Neuronal stem cell (in vitro differentiated cells): ENCODE results near the gene NAE1.

Source experiments
- DNase-seq: peaks from one replicate; pipeline ENCODE4 v3.0.0-alpha.2; 2013; ENCODE audit warnings: low spot score
- H2AFZ ChIP-seq: one replicate; pipeline ENCODE4 v1.6.1; 2013; ENCODE audit warnings: mild to moderate bottlenecking, low read length, inconsistent platforms
- H2AK5ac ChIP-seq: 2 replicates; pipeline ENCODE4 v1.6.1; 2013; ENCODE audit warnings: low read depth, mild to moderate bottlenecking, inconsistent platforms, low read length, moderate library complexity, mixed read lengths
- H2BK120ac ChIP-seq: 2 replicates; pipeline ENCODE4 v1.6.1; 2013; ENCODE audit warnings: low read depth, mild to moderate bottlenecking, inconsistent platforms, low read length, moderate library complexity, mixed read lengths
- H2BK12ac ChIP-seq: one replicate; pipeline ENCODE4 v1.6.1; 2013; ENCODE audit warnings: low read length, inconsistent platforms
- H2BK15ac ChIP-seq: 2 replicates; pipeline ENCODE4 v1.6.1; 2013; ENCODE audit warnings: mild to moderate bottlenecking, low read length, inconsistent platforms, mixed read lengths
- H2BK5ac ChIP-seq: one replicate; pipeline ENCODE4 v1.6.1; 2013; ENCODE audit warnings: inconsistent platforms, mild to moderate bottlenecking, low read length, moderate library complexity
- H3K14ac ChIP-seq: one replicate; pipeline ENCODE4 v1.6.1; 2013; ENCODE audit warnings: low read length, inconsistent platforms
- H3K18ac ChIP-seq: 2 replicates; pipeline ENCODE4 v1.6.1; 2013; ENCODE audit warnings: low read length, inconsistent platforms
- H3K23ac ChIP-seq: 2 replicates; pipeline ENCODE4 v1.6.1; 2013; ENCODE audit warnings: low read depth, mild to moderate bottlenecking, mixed read lengths, low read length, inconsistent platforms; ENCODE audit not compliant: poor library complexity
- H3K27ac ChIP-seq: replicated peaks from 3 replicates; pipeline ENCODE4 v1.5.1; 2013; ENCODE audit warnings: low read length, inconsistent platforms
- H3K27me3 ChIP-seq, 3 experiments: 2 replicates each; pipeline ENCODE4 v1.6.1; 2013; ENCODE audit warnings: low read length in 3 of 3, mild to moderate bottlenecking in 2 of 3, inconsistent platforms in 1 of 3, low read depth in 1 of 3, mixed read lengths in 1 of 3, moderate library complexity in 1 of 3; ENCODE audit not compliant: control insufficient read depth in 3 of 3, insufficient read depth in 3 of 3
- H3K36me3 ChIP-seq, 2 donors: replicated peaks in 1 of 2; 2 replicates each; pipeline ENCODE4 v1.6.1; 2013; ENCODE audit warnings: low read length in 2 of 2; ENCODE audit not compliant: control insufficient read depth in 2 of 2, insufficient read depth in 2 of 2
- H3K4ac ChIP-seq: 2 replicates; pipeline ENCODE4 v1.6.1; 2013; ENCODE audit warnings: inconsistent platforms, mild to moderate bottlenecking, low read length, moderate library complexity
- H3K4me1 ChIP-seq, 2 donors: 1 replicate in 1 of 2; 2 replicates in 1 of 2; pipeline ENCODE4 v1.6.1; 2013; ENCODE audit warnings: low read length in 2 of 2, low read depth in 1 of 2; ENCODE audit not compliant: control insufficient read depth in 2 of 2, insufficient read depth in 1 of 2
- H3K4me2 ChIP-seq: one replicate; pipeline ENCODE4 v1.6.1; 2013; ENCODE audit warnings: mild to moderate bottlenecking, low read length, inconsistent platforms; ENCODE audit not compliant: insufficient read depth, poor library complexity, severe bottlenecking
- H3K4me3 ChIP-seq, 2 donors: 2 replicates each; pipeline ENCODE4 v1.5.1; 2013; ENCODE audit warnings: low read length in 2 of 2, mild to moderate bottlenecking in 2 of 2, inconsistent platforms in 1 of 2, moderate library complexity in 1 of 2
- H3K79me1 ChIP-seq: one replicate; pipeline ENCODE4 v1.6.1; 2013; ENCODE audit warnings: low read depth, mild to moderate bottlenecking, inconsistent platforms, low read length, moderate library complexity
- H3K9ac ChIP-seq: one replicate; pipeline ENCODE4 v1.6.1; 2013; ENCODE audit warnings: mild to moderate bottlenecking, low read depth, low read length, inconsistent platforms; ENCODE audit not compliant: poor library complexity
- H3K9me3 ChIP-seq, 2 donors: replicated peaks in 1 of 2; 2 replicates each; pipeline versions ENCODE3 to v1.6.1; 2013; ENCODE audit warnings: low read length in 2 of 2, mild to moderate bottlenecking in 2 of 2, inconsistent platforms in 1 of 2, low read depth in 1 of 2, mixed read lengths in 1 of 2, moderate library complexity in 1 of 2; ENCODE audit not compliant: control insufficient read depth in 2 of 2, insufficient read depth in 1 of 2
- H4K8ac ChIP-seq: one replicate; pipeline ENCODE4 v1.6.1; 2013; ENCODE audit warnings: low read depth, mild to moderate bottlenecking, inconsistent platforms, low read length, moderate library complexity
- H4K91ac ChIP-seq: one replicate; pipeline ENCODE4 v1.6.1; 2013; ENCODE audit warnings: low read length, low read depth, mild to moderate bottlenecking, inconsistent platforms; ENCODE audit not compliant: poor library complexity
- WGBS, 2 donors: extraction: QIAGEN DNeasy Blood & Tissue Kit; methylation state at CpG; one replicate each; pipeline ENCODE4 v1.1.7; 2013; ENCODE audit warnings: missing lambda C conversion rate in 2 of 2, mixed read lengths in 1 of 2; ENCODE audit not compliant: insufficient read length in 2 of 2, insufficient replicate concordance in 1 of 2; ENCODE audit errors: extremely low coverage in 2 of 2; 5-methylcytosine and 5-hydroxymethylcytosine counted together

The NAE1 gene

GRCh38 chr16:66846831-66847230 is 16.1 kb upstream of the NAE1 start:
- Histone ChIP-seq H3K79me1 (no peaks in the 10 kb centered on the region), H3K23ac (no peak overlapping the region), H3K36me3 (no peaks in the 10 kb centered on the region), H2AK5ac (no peak overlapping the region), H2BK15ac (no peak overlapping the region), H3K4me2 (no peak overlapping the region), H3K4ac (no peak overlapping the region), H3K9me3 (no peaks in the 10 kb centered on the region), H4K8ac (no peak overlapping the region), H2BK5ac (no peak overlapping the region), H3K9ac (no peak overlapping the region), H2BK12ac (no peak overlapping the region), H3K4me1 (peaks cover 3 to 8% of the 10 kb centered on the region in 2 donors), H2AFZ (no peak overlapping the region), H3K4me3 (no peak overlapping the region), H3K18ac (no peak overlapping the region), H2BK120ac (no peak overlapping the region), H3K14ac (no peak overlapping the region), H4K91ac (no peak overlapping the region), H3K27ac (no peak overlapping the region), H3K27me3 (peaks cover 15 to 95% (median 50%) of the 10 kb centered on the region in 3 experiments)
- no peak for DNase-seq
- no CpG with 5 or more reads among the region's 6 CpGs for WGBS, 2 donors

- H3K27ac ChIP-seq, result no peak overlapping the region
- peaks cover 15 to 95% (median 50%) of the 10 kb centered on the region in 3 experiments for H3K27me3 ChIP-seq
- H2BK120ac ChIP-seq, result no peak overlapping the region
- H3K36me3 ChIP-seq, result no peaks in the 10 kb centered on the region
- no peak overlapping the region for H3K4me3 ChIP-seq
- H3K4ac ChIP-seq, result no peak overlapping the region
- H2AFZ ChIP-seq, result no peak overlapping the region
- H3K23ac ChIP-seq, result no peak overlapping the region
- no peaks in the 10 kb centered on the region for H3K9me3 ChIP-seq
- DNase-seq, result no peak
- no peak overlapping the region for H3K9ac ChIP-seq
- H2AK5ac ChIP-seq, result no peak overlapping the region
- no peak overlapping the region for H2BK5ac ChIP-seq
- no peak overlapping the region for H4K91ac ChIP-seq
- no peak overlapping the region for H3K18ac ChIP-seq
- H2BK12ac ChIP-seq, result no peak overlapping the region
- H3K4me1 ChIP-seq, result peaks cover 3 to 8% of the 10 kb centered on the region in 2 donors
- no peak overlapping the region for H2BK15ac ChIP-seq
- no peak overlapping the region for H3K14ac ChIP-seq
- no peak overlapping the region for H4K8ac ChIP-seq
- no peaks in the 10 kb centered on the region for H3K79me1 ChIP-seq
- H3K4me2 ChIP-seq, result no peak overlapping the region
- WGBS, 2 donors, result no CpG with 5 or more reads among the region's 1 CpG
Observed at GRCh38 chr16:66846266-66846665, 15.5 kb upstream of the NAE1 start.

GRCh38 chr16:66845791-66846221 is 15.0 kb upstream of the NAE1 start:
- Histone ChIP-seq H2BK15ac (no peak overlapping the region), H3K14ac (peak overlapping the region; percentile 60), H4K8ac (no peak overlapping the region), H3K27ac (no peak overlapping the region), H2BK12ac (no peak overlapping the region), H3K36me3 (no peaks in the 10 kb centered on the region), H2BK5ac (no peak overlapping the region), H3K9ac (no peak overlapping the region), H3K27me3 (peaks cover 15 to 94% (median 50%) of the 10 kb centered on the region in 3 experiments), H2BK120ac (no peak overlapping the region), H3K4ac (no peak overlapping the region), H2AK5ac (no peak overlapping the region), H3K18ac (peak overlapping the region; percentile 2), H4K91ac (no peak overlapping the region), H2AFZ (no peak overlapping the region), H3K79me1 (no peaks in the 10 kb centered on the region), H3K9me3 (no peaks in the 10 kb centered on the region), H3K23ac (no peak overlapping the region), H3K4me1 (peaks cover 3 to 8% of the 10 kb centered on the region in 2 donors), H3K4me3 (no peak overlapping the region), H3K4me2 (no peak overlapping the region)
- DNase-seq, result no peak
- WGBS, 2 donors, result no CpG with 5 or more reads among the region's 9 CpGs

- Histone ChIP-seq H3K27ac (no peak overlapping the region), H4K91ac (no peak overlapping the region), H2AFZ (peak overlapping the region; percentile 87), H3K4me2 (peak overlapping the region; percentile 99), H2BK120ac (no peak overlapping the region), H2BK12ac (no peak overlapping the region), H3K23ac (peak overlapping the region; percentile 21), H3K27me3 (peaks cover 15 to 88% (median 50%) of the 10 kb centered on the region in 3 experiments), H2AK5ac (peak overlapping the region; percentile 4), H3K4me1 (peaks cover 3 to 8% of the 10 kb centered on the region in 2 donors), H4K8ac (no peak overlapping the region), H3K79me1 (no peaks in the 10 kb centered on the region), H3K18ac (peak overlapping the region; percentile 93), H3K9ac (peak overlapping the region; percentile 78), H3K9me3 (no peaks in the 10 kb centered on the region), H2BK5ac (peak overlapping the region; percentile 7), H3K36me3 (no peaks in the 10 kb centered on the region), H3K4ac (no peak overlapping the region), H3K14ac (no peak overlapping the region), H3K4me3 (peak overlapping the region; percentile 32 to 82), H2BK15ac (no peak overlapping the region)
- WGBS, 2 donors, result no CpG with 5 or more reads among the region's 10 CpGs
- DNase-seq, result no peak
Observed at GRCh38 chr16:66845080-66845410, 14.3 kb upstream of the NAE1 start.
